ENCODE measurements around the gene TKFC.
A peak's percentile ranks its signal among the peaks of the same experiment; 100 is the strongest.
"Not testable (repeated sequence)": the region's sequence is repeated elsewhere in the genome, so short reads cannot be mapped to it uniquely, and the experiment has no call there.

TKFC gene

DNA sequence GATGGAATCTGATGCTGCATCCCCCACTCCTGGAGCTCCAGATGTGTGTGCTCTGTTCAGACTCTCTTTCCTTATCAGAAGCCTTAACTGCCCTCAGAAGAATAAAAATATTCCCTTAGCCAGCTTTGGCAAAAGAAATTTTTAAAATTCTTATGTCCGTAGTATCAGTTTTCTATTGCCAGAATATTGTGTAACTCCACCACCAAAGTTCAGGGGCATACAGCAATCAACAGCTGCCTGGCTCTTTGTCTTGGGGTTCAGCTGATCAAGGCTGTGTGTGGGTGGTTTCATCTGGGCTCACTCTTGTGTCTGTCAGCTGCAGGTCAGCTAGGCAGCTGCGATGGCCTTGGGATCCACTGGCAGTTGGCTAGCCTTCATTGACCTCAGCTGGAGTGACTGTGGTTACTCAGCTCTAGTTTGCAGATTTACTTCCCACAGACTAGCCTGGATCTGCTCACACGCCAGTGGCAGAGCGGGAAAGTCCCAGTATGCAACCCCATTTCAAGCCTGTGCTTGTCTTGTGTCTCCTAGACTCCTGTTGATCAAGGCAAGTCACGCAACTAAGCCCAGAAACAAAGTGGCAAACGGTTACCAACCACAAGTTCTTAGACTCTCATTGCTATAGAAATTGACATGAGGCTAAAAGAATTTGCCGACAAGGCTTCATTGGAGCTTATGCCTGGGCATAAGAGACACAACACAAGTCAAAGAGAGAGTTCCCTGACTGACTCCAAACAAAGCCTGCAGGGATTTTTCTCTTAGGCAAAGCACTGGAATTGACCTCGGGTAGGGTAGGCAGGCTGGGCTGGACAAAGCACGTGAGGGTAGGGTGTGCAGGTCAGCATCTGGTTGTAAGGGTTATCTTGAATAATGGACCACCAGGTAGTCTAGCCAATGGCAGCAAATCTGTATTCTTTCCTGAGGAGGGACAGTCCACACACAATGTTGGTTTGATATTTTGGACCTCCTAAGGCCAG is 36.6 kb downstream of the TKFC start:
- peak in 4 of 14 donors; percentile 5 to 40 (median 23) for DNase-seq

DNA sequence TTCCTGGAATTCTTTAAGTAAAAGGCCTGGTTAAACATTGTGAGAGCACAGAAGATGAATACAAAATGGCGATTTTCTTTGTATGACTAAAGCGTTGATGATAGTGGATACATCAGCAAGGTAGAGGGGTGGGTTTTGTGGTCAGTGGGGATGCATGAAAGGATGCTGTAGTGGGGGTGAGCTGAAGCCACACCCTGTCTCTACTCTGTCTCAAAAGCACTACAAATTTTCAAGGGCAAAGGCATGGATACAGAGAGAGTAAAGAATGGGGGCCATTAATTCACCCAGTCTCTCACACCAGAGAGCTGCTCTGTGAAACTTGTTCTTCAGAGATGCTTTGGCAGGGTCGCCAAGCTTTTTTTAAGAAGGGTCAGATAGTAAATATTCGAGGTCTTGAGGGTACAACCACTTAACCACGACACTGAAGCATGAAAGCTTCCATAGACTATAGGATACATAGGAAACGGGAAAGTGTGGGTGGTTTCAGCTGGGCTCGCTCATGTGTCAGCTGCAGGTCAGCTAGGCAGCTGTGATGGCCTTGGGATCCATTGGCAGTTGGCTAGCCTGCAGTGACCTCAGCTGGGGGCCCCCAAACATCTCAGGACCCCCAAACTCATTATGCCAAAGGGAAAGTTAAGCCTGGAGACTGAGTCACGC is 37.4 kb downstream of the TKFC start:
- DNase-seq = no peak

DNA sequence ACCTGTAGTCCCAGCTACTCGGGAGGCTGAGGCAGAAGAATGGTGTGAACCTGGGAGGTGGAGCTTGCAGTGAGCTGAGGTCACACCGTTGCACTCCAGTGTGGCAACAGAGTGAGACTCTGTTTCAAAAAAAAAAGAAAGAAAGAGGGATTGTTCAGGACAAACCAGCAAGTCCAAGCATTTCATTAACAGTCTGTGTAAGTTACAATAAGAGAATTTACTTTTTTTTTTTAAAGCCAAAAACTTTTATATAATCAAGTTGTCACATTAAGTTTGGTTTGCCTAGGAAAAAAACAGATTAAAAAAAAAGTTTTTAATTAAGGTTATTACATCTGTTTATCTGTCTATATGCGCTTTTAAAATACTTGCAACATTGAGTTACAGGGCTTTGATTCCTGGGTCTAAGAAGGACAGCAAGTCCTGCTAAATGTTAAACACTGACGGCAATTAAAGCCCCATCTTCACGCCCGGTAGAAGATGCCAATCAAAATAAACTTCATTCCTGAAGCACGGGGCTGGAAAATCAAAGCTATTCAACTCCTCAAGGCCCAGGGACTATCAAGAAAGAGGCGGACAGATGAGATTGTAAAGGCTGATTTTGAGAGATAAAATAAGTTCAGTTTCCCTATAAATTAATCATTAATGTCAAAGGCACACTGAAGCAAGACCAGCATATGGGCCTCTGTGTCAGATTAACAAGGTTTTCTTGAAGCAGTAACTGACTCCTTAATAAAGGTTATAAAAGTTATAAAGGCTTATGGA is 39.8 kb downstream of the TKFC start:
- no peak for DNase-seq

DNA sequence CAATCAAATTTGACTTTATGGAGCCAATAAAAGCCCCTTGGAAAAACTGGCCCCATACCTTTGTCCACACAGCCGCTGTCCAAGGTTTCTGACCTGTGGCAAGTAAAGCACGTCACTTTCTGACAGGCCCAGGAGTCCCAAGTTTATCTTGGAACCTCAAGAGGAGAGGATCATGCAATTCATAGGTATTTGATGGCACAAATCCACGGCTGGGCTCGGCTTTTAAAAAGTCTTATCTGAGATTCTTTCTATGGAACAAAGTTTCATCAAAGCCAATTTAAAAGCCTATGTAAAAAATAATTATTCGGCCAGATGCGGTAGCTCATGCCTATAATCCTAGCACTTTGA is 42.7 kb downstream of the TKFC start:
- DNase-seq = no peak

DNA sequence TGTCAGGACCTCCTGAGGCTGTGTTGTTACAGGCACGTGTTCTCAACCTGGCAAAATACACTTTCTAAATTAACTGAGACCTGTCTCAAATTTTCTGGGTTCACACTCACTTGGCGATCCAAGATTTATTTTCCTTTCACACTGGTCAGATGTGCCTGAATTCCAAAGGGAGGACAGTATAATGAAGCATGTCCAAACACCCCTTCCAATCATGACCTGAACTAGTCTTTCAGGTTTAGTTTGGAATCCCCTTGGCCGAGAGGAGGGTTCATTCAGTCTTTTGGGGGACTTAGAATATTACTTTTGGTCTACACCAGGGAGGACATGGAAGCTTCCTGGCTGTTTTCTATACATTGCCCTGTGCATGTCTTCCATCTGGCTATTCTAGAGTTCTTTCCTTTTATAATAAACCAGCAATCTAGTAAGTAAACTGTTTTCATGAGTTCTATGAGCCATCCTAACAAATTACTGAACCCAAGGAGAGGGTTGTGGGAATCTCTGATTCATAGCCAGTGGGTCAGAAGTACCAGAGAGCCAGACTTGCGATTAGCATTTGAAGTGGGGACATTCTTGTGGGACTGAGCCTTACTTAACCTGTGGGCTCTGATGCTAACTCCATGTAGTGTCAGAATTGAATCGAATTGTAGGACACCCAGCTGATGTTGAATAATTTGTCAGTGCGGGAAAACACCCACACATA is 44.6 kb downstream of the TKFC start:
- no peak for DNase-seq

DNA sequence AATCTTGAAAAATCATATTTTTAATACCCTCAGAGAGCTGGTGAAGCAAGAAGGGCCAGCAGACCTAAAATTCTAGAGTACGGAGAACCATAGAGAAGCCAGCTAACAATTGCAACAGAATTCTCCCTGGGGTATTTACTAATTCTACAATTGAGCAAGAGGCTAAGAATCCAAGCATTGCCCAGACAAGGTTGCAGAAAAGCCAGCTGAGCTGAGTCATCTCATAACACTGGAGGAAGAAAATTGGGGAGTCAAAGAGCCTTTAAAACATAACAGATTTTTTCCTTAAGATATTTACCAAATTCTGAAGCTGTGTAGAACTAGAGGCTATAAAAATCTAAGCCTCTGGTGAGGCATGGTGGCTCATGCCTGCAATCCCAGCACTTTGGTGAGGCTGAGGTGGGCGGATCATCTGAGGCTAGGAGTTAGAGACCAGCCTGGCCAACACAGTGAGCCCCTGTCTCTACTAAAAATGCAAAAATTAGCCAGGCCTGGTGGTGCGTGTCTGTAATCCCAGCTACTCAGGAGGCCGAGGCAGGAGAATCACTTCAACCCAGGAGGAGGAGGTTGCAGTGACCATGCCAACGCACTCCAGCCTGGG is 45.8 kb downstream of the TKFC start:
- no peak for DNase-seq

DNA sequence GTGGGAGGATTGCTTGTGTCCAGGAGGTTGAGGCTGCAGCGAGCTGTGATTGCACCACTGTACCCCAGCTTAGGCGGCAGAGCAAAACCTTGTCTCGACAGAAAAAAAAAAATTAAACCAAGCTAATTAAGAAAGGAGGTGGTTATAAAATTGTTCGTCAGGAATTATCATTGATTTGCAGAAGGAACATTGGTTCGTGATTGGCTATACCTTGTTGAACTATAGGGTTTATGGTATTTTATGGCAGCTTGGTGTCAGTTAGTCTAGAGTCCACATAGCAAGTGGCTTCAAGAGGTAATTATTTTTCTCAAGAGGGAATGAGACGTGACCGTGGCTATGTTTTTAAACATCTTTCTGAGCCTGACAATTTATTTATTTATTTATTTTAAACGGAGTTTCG is 47.9 kb downstream of the TKFC start:
- no peak for DNase-seq

DNA sequence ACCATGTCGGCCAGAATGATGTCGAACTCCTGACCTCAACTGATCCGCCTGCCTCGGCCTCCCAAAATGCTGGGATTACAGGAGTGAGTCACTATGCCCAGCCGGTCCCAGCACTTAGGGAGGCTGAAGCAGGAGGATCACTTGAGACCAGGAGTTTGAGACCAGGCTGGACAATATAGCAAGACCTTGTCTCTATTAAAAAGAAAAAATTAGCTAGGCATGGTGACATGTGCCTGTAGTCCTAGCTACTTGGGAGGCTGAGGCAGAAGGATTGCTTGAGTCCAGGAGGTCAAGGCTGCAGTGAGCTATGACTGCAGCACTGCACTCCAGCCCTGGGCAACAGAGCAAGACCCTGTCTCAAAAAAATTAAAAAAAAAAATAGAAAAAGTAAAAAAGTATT is 50.8 kb downstream of the TKFC start:
- DNase-seq = not testable (repeated sequence)

DNA sequence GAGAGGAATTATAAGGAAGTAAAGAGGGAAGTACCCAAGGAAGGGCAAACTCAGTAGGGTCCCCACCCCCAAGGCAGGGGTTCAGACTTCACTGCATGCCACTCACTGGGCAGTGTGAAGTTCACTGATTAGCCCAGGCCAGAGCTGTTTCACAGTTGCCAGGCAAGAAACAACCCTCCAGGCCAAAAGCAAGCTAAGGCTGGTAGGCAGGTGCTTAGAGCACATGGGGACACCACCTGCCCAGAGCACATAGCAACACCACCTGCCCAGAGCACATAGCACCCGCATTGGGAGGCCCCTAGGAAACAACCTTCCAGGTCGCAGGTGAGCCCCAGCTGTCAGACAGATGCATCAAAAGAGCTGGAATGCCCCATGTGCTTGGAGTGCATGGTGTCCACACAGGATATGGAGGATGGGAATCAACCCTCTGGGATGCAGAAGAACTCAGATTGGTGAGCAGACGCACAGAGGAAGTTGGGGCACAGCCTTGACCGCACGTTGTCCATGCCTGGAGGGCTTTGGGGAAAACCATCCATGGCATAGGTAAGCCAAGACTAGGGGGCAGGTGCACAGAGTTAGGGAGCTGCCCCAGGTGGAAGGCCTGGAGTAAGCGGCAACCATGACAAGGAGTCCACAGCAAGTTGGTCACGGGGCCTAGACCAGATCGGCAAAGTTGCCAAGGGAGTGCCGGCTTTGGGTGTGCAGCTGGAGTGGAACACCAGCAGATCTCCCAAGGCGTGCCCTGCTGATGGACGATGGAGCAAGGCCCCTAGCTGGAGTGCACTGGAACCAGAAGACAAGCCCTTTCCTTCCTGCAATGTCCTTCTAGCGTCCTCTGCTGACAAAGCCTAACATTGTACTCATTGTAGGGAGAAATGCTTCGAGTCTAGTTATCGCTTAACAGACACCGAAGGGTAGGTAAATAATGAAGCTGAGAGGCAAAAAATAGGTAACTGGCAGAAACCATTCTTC is 51.5 kb downstream of the TKFC start:
- DNase-seq = no peak

DNA sequence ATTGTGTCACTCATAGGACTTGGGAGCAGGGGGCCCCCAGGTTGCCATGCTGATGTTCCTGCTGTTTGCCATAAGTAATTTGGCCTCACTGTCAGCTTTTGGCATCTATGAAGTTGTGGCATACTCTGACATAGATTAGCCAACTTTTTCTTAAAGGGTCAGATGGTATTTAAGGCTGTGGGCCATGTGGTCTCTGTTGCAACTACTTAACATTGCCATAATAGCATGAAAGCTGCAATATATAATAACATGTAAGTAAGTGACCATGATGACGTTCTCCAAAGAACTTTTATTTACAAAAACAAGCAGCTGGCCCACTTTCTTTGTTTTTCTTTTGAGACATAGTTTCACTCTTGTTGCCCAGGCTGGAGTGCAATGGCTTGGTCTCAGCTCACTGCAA is 57.1 kb downstream of the TKFC start:
- DNase-seq = no peak

DNA sequence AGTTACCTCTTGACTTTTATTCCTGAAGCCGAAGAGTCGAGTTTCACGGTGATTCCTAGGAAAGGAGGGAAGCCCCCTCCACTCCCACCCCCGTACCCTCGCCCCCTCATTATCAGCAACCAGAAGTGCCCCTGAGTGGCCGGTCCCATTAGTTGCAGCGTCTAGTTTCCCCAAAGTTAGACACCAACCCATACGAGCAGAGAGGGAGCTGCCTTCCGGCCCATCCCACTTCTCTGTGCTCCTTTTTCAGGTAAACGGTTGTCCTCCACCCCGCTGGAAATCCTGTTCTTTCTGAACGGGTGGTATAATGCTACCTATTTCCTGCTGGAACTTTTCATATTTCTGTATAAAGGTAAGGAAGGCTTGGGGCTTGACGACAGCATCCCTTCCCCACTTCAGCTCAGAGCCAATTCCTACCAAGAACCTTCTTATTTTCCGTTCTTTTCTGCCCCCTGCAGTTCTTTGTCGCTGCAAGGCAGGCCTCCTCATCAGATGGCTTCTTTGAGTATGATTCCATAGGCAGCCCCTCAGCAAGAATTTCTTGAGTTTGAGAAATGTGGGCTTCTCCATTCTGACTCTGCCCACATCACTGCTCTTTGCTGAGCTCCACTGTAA is 60.1 kb downstream of the TKFC start:
- no peak for DNase-seq
